ENCODE measurements around the gene VPS35. TPM values are rescaled to one million over a fixed set of nuclear protein-coding genes. Genes with fewer than 3 reads are reported as not detected.

The VPS35 gene
- total RNA-seq (2014; rRNA removed; shearing (Covaris generic); ENCODE audit: low replicate concordance), result 47.5 and 91.1 TPM in 2 replicates

- peaks cover 16% of the 10 kb centered on the region for H3K36me3 ChIP-seq (ENCODE audit: insufficient read depth, low read length)
- H3K9me2 ChIP-seq (replicated peaks; ENCODE audit: insufficient read depth, low read length), result no peaks in the 10 kb centered on the region
- peaks cover 84% of the 10 kb centered on the region for H3K79me2 ChIP-seq (ENCODE audit: low read length)
- no peaks in the 10 kb centered on the region for H3K27me3 ChIP-seq (ENCODE audit: low read length)
- H3K4me2 ChIP-seq (ENCODE audit: low read depth, low read length, poor library complexity, severe bottlenecking), result peak within 1 kb of the TSS; percentile 88
- H3K9ac ChIP-seq (ENCODE audit: low read length), result peak within 1 kb of the TSS; percentile 82
- peaks cover 51% of the 10 kb centered on the region for H4K20me1 ChIP-seq (ENCODE audit: insufficient read depth, low read depth, low read length)
- no peaks in the 10 kb centered on the region for H3K9me3 ChIP-seq (ENCODE audit: low read length)
- peak within 1 kb of the TSS; percentile 82 for H3K4me3 ChIP-seq (ENCODE audit: low read length)
- H3K4me1 ChIP-seq (ENCODE audit: low read length), result peaks cover 55% of the 10 kb centered on the region
- peak within 1 kb of the TSS; percentile 94 for H2AFZ ChIP-seq (ENCODE audit: low read length)
- H3K27ac ChIP-seq (ENCODE audit: low read length), result peak within 1 kb of the TSS; percentile 83
- peak; percentile 100 for DNase-seq
These were observed at the start of gene VPS35 for GRCh38 chr16:46688654-46689364. Gene VPS35 (minus strand): TSS chr16:46689178. CDS start chr16:46689133, 45 bp downstream.

- no peaks in the 10 kb centered on the region for H3K27me3 ChIP-seq (ENCODE audit: low read length)
- H3K9ac ChIP-seq (ENCODE audit: low read length), result no peak overlapping the region
- DNase-seq, result no peak
- H3K27ac ChIP-seq (ENCODE audit: low read length), result no peak overlapping the region
- no peaks in the 10 kb centered on the region for H4K20me1 ChIP-seq (ENCODE audit: insufficient read depth, low read depth, low read length)
- H2AFZ ChIP-seq (ENCODE audit: low read length), result no peak overlapping the region
- H3K9me2 ChIP-seq (replicated peaks; ENCODE audit: insufficient read depth, low read length), result no peaks in the 10 kb centered on the region
- H3K9me3 ChIP-seq (ENCODE audit: low read length), result no peaks in the 10 kb centered on the region
- H3K4me2 ChIP-seq (ENCODE audit: low read depth, low read length, poor library complexity, severe bottlenecking), result no peak overlapping the region
- H3K4me3 ChIP-seq (ENCODE audit: low read length), result no peak overlapping the region
- no peaks in the 10 kb centered on the region for H3K4me1 ChIP-seq (ENCODE audit: low read length)
- no peaks in the 10 kb centered on the region for H3K79me2 ChIP-seq (ENCODE audit: low read length)
- H3K36me3 ChIP-seq (ENCODE audit: insufficient read depth, low read length), result no peaks in the 10 kb centered on the region
These were observed 48.7 kb upstream of the VPS35 start for GRCh38 chr16:46737621-46738214.

GRCh38 chr16:46736695-46737094 is 47.7 kb upstream of the VPS35 start:
- H3K4me2 ChIP-seq (ENCODE audit: low read depth, low read length, poor library complexity, severe bottlenecking), result no peak overlapping the region
- H3K9me3 ChIP-seq (ENCODE audit: low read length), result no peaks in the 10 kb centered on the region
- H3K27ac ChIP-seq (ENCODE audit: low read length), result no peak overlapping the region
- no peaks in the 10 kb centered on the region for H3K4me1 ChIP-seq (ENCODE audit: low read length)
- H3K79me2 ChIP-seq (ENCODE audit: low read length), result no peaks in the 10 kb centered on the region
- no peaks in the 10 kb centered on the region for H3K36me3 ChIP-seq (ENCODE audit: insufficient read depth, low read length)
- no peaks in the 10 kb centered on the region for H4K20me1 ChIP-seq (ENCODE audit: insufficient read depth, low read depth, low read length)
- no peak for DNase-seq
- no peak overlapping the region for H2AFZ ChIP-seq (ENCODE audit: low read length)
- H3K9ac ChIP-seq (ENCODE audit: low read length), result no peak overlapping the region
- no peaks in the 10 kb centered on the region for H3K27me3 ChIP-seq (ENCODE audit: low read length)
- H3K9me2 ChIP-seq (replicated peaks; ENCODE audit: insufficient read depth, low read length), result no peaks in the 10 kb centered on the region
- H3K4me3 ChIP-seq (ENCODE audit: low read length), result no peak overlapping the region

- H3K9ac ChIP-seq (ENCODE audit: low read length), result no peak overlapping the region
- no peaks in the 10 kb centered on the region for H3K4me1 ChIP-seq (ENCODE audit: low read length)
- no peaks in the 10 kb centered on the region for H3K36me3 ChIP-seq (ENCODE audit: insufficient read depth, low read length)
- H3K4me2 ChIP-seq (ENCODE audit: low read depth, low read length, poor library complexity, severe bottlenecking), result no peak overlapping the region
- no peaks in the 10 kb centered on the region for H3K79me2 ChIP-seq (ENCODE audit: low read length)
- H2AFZ ChIP-seq (ENCODE audit: low read length), result no peak overlapping the region
- no peaks in the 10 kb centered on the region for H3K27me3 ChIP-seq (ENCODE audit: low read length)
- no peaks in the 10 kb centered on the region for H3K9me3 ChIP-seq (ENCODE audit: low read length)
- no peak overlapping the region for H3K27ac ChIP-seq (ENCODE audit: low read length)
- H4K20me1 ChIP-seq (ENCODE audit: insufficient read depth, low read depth, low read length), result no peaks in the 10 kb centered on the region
- no peak for DNase-seq
- H3K4me3 ChIP-seq (ENCODE audit: low read length), result no peak overlapping the region
- H3K9me2 ChIP-seq (replicated peaks; ENCODE audit: insufficient read depth, low read length), result no peaks in the 10 kb centered on the region
These were observed 44.4 kb upstream of the VPS35 start for GRCh38 chr16:46733319-46733830.

- no peak overlapping the region for H3K9ac ChIP-seq (ENCODE audit: low read length)
- H3K36me3 ChIP-seq (ENCODE audit: insufficient read depth, low read length), result no peaks in the 10 kb centered on the region
- no peaks in the 10 kb centered on the region for H3K27me3 ChIP-seq (ENCODE audit: low read length)
- no peak overlapping the region for H3K4me3 ChIP-seq (ENCODE audit: low read length)
- no peaks in the 10 kb centered on the region for H4K20me1 ChIP-seq (ENCODE audit: insufficient read depth, low read depth, low read length)
- no peak for DNase-seq
- H3K9me3 ChIP-seq (ENCODE audit: low read length), result no peaks in the 10 kb centered on the region
- no peak overlapping the region for H3K4me2 ChIP-seq (ENCODE audit: low read depth, low read length, poor library complexity, severe bottlenecking)
- no peaks in the 10 kb centered on the region for H3K79me2 ChIP-seq (ENCODE audit: low read length)
- H2AFZ ChIP-seq (ENCODE audit: low read length), result no peak overlapping the region
- H3K4me1 ChIP-seq (ENCODE audit: low read length), result no peaks in the 10 kb centered on the region
- no peaks in the 10 kb centered on the region for H3K9me2 ChIP-seq (replicated peaks; ENCODE audit: insufficient read depth, low read length)
- no peak overlapping the region for H3K27ac ChIP-seq (ENCODE audit: low read length)
These were observed 43.6 kb upstream of the VPS35 start for GRCh38 chr16:46732561-46732960.

- Histone ChIP-seq H3K36me3 (ENCODE audit: insufficient read depth, low read length) (no peaks in the 10 kb centered on the region), H3K4me3 (ENCODE audit: low read length) (no peak overlapping the region), H3K9me2 (replicated peaks; ENCODE audit: insufficient read depth, low read length) (no peaks in the 10 kb centered on the region), H4K20me1 (ENCODE audit: insufficient read depth, low read depth, low read length) (no peaks in the 10 kb centered on the region), H3K79me2 (ENCODE audit: low read length) (no peaks in the 10 kb centered on the region), H3K27ac (ENCODE audit: low read length) (no peak overlapping the region), H3K27me3 (ENCODE audit: low read length) (no peaks in the 10 kb centered on the region), H2AFZ (ENCODE audit: low read length) (no peak overlapping the region), H3K4me2 (ENCODE audit: low read depth, low read length, poor library complexity, severe bottlenecking) (no peak overlapping the region), H3K4me1 (ENCODE audit: low read length) (no peaks in the 10 kb centered on the region), H3K9me3 (ENCODE audit: low read length) (no peaks in the 10 kb centered on the region), H3K9ac (ENCODE audit: low read length) (no peak overlapping the region)
- no peak for DNase-seq
These were observed 42.9 kb upstream of the VPS35 start for GRCh38 chr16:46731691-46732555.

GRCh38 chr16:46730801-46731690 is 42.1 kb upstream of the VPS35 start:
- Histone ChIP-seq H3K27me3 (ENCODE audit: low read length) (no peaks in the 10 kb centered on the region), H3K9ac (ENCODE audit: low read length) (no peak overlapping the region), H3K4me1 (ENCODE audit: low read length) (no peaks in the 10 kb centered on the region), H3K27ac (ENCODE audit: low read length) (no peak overlapping the region), H3K4me2 (ENCODE audit: low read depth, low read length, poor library complexity, severe bottlenecking) (no peak overlapping the region), H3K4me3 (ENCODE audit: low read length) (no peak overlapping the region), H3K9me2 (replicated peaks; ENCODE audit: insufficient read depth, low read length) (no peaks in the 10 kb centered on the region), H3K9me3 (ENCODE audit: low read length) (no peaks in the 10 kb centered on the region), H3K79me2 (ENCODE audit: low read length) (no peaks in the 10 kb centered on the region), H3K36me3 (ENCODE audit: insufficient read depth, low read length) (no peaks in the 10 kb centered on the region), H2AFZ (ENCODE audit: low read length) (no peak overlapping the region), H4K20me1 (ENCODE audit: insufficient read depth, low read depth, low read length) (no peaks in the 10 kb centered on the region)
- no peak for DNase-seq
